HL-60 (cell line): Measurements from ENCODE around the gene CAMSAP1.

ENCODE experiments used
- CTCF ChIP-seq: IDR thresholded peaks from one replicate; pipeline ENCODE4 v1.5.1; 2011; ENCODE audit warnings: low read length, control low read depth, inconsistent platforms; ENCODE audit not compliant: insufficient read depth
- GABPA ChIP-seq: IDR thresholded peaks from 2 replicates; pipeline ENCODE4 v1.6.1; 2012; ENCODE audit warnings: low read depth
- POLR2AphosphoS5 ChIP-seq: IDR thresholded peaks from 2 replicates; pipeline ENCODE4 v1.6.1; 2012; ENCODE audit warnings: low read depth
- REST ChIP-seq: IDR thresholded peaks from 2 replicates; pipeline ENCODE4 v1.6.1; 2012; ENCODE audit warnings: low read depth; ENCODE audit not compliant: insufficient replicate concordance
- SPI1 ChIP-seq: IDR thresholded peaks from 2 replicates; pipeline ENCODE4 v1.6.1; 2012; ENCODE audit warnings: low read depth, mild to moderate bottlenecking, borderline replicate concordance

DNA sequence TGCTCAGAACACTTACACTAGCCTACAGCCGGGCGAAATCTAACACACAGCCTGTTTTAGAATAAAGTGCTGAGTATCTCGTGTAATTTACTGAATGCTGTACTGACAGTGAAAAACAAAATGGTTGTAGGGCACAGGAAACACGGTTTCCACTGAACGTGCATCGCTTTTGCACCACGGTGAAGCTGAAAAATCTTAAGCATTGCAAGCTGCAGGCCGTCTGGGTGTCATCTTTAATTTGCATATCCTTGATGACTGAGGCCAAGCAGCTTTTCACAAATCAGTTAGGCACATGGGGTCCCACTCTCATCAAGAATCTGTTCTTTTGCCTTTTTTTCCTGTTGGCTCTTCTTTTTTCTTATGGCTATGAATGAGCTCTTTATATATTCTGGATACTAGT, 58.2 kb downstream of the CAMSAP1 start:
- no peak for TF ChIP-seq CTCF
- no peak for TF ChIP-seq REST
- TF ChIP-seq POLR2AphosphoS5, result no peak
- TF ChIP-seq GABPA, result no peak
- no peak for TF ChIP-seq SPI1
